ENCODE measurements around the gene TSPAN15. TPM values are rescaled to one million over a fixed set of nuclear protein-coding genes. Genes with fewer than 3 reads are reported as not detected.

TSPAN15 gene
- total RNA-seq, 1 experiment from 2014 or later, result 8.3 TPM

- TF ChIP-seq AFF4 (CRISPR knock-in tag; IDR thresholded peaks at IDR 0.05; ENCODE audit: borderline replicate concordance) (no peak), EMX1 (CRISPR knock-in tag; IDR thresholded peaks at IDR 0.05) (no peak)
Measured at GRCh38 chr10:69481811-69482524, 30.7 kb downstream of the TSPAN15 start (continued).

DNA sequence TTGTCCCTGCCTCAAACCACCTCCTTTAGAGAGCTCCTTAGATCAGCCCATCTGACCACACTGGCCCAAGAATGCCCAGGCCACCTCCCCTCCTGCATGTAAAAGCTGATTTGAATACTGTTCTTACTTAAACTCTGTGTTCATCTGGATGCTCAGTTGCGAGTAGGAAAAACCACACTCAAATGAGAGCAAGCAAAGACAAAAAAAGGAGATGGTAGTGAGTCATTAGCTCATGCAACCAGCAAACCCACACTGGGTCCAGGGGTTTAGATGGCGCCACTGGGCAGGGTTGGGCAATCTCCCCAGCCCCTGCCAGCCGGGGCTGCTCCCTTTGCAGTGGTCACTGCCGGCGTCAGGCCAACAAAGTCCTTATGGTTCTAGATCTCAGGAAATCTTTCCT, 32.7 kb downstream of the TSPAN15 start:
- H3K27me3 Mint-ChIP-seq (ENCODE audit: low read depth), result peaks cover 14% of the 10 kb centered on the region; the same call in 1 of the 2 replicates
- H3K4me1 Mint-ChIP-seq, result peaks cover 14% of the 10 kb centered on the region
- peaks cover 29% of the 10 kb centered on the region for H3K36me3 Mint-ChIP-seq
- ChIA-PET POLR2A (interaction anchor here (0.7 kb wide), 1 partner anchor 54 kb away, joined by 3 read pairs; no protein-coding TSS in a partner anchor), CTCF (interaction anchor here (1.1 to 1.6 kb wide), 3 partner anchors 32 to 76 kb away, joined by 4 to 7 read pairs (median 4); no protein-coding TSS in a partner anchor)
- no peak for DNase-seq (ENCODE audit: low spot score)
- TF ChIP-seq MYBL2 (CRISPR knock-in tag; IDR thresholded peaks at IDR 0.05) (no peak), ZBTB21 (CRISPR knock-in tag; IDR thresholded peaks at IDR 0.05; ENCODE audit: borderline replicate concordance) (no peak), EMX1 (CRISPR knock-in tag; IDR thresholded peaks at IDR 0.05) (no peak), FOXP1 (CRISPR knock-in tag; IDR thresholded peaks at IDR 0.05; ENCODE audit: borderline replicate concordance) (no peak), ETV6 (CRISPR knock-in tag; IDR thresholded peaks at IDR 0.05) (no peak)
- H3K27ac Mint-ChIP-seq, result no peak overlapping the region
- ATAC-seq, result no peak
- no peak overlapping the region for H3K4me3 Mint-ChIP-seq
- H3K9me3 Mint-ChIP-seq, result peaks cover 23% of the 10 kb centered on the region

GRCh38 chr10:69484736-69485135, 33.5 kb downstream of the TSPAN15 start:
- Mint-ChIP-seq H3K36me3 (peaks cover 34% of the 10 kb centered on the region), H3K4me1 (peaks cover 8% of the 10 kb centered on the region), H3K27ac (no peak overlapping the region), H3K9me3 (peaks cover 28% of the 10 kb centered on the region), H3K4me3 (no peak overlapping the region), H3K27me3 (ENCODE audit: low read depth) (peaks cover 14% of the 10 kb centered on the region; the same call in 1 of the 2 replicates)
- ATAC-seq (no peak), DNase-seq (ENCODE audit: low spot score) (no peak)
- no peak for TF ChIP-seq ELF4 (CRISPR knock-in tag; IDR thresholded peaks at IDR 0.05; ENCODE audit: low read depth)
- no peak for TF ChIP-seq NFATC4 (CRISPR knock-in tag; IDR thresholded peaks at IDR 0.05)
- no peak for TF ChIP-seq ZNF281 (CRISPR knock-in tag; IDR thresholded peaks at IDR 0.05)
- TF ChIP-seq ZNF416 (CRISPR knock-in tag; IDR thresholded peaks at IDR 0.05), result no peak
- no peak for TF ChIP-seq NR2C2 (CRISPR knock-in tag; IDR thresholded peaks at IDR 0.05)
- TF ChIP-seq ZNF671 (CRISPR knock-in tag; IDR thresholded peaks at IDR 0.05), result no peak
- TF ChIP-seq ZNF219 (CRISPR knock-in tag; IDR thresholded peaks at IDR 0.05; ENCODE audit: borderline replicate concordance), result no peak
- TF ChIP-seq ZNF317 (CRISPR knock-in tag; IDR thresholded peaks at IDR 0.05; ENCODE audit: borderline replicate concordance, low read depth), result no peak
- TF ChIP-seq MAX (CRISPR knock-in tag; IDR thresholded peaks at IDR 0.05), result no peak
- no peak for TF ChIP-seq ZNF121 (CRISPR knock-in tag; IDR thresholded peaks at IDR 0.05)
- TF ChIP-seq, protein P1, sequence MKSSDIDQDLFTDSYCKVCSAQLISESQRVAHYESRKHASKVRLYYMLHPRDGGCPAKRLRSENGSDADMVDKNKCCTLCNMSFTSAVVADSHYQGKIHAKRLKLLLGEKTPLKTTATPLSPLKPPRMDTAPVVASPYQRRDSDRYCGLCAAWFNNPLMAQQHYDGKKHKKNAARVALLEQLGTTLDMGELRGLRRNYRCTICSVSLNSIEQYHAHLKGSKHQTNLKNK (CRISPR knock-in tag; IDR thresholded peaks at IDR 0.05), result no peak
- no peak for TF ChIP-seq JUN (CRISPR knock-in tag; IDR thresholded peaks at IDR 0.05)
- no peak for TF ChIP-seq MXD4 (CRISPR knock-in tag; IDR thresholded peaks at IDR 0.05; ENCODE audit: borderline replicate concordance)
- ChIA-PET POLR2A (no interaction called here), CTCF (interaction anchor here (1.1 to 1.6 kb wide), 3 partner anchors 31 to 77 kb away, joined by 4 to 7 read pairs (median 4); no protein-coding TSS in a partner anchor)

Measured in WTC11 (cell line).